Stimulated activated CD8-positive, alpha-beta memory T cell treated with anti-CD3 and anti-CD28 coated beads, Interleukin-2, amount 100 ng/mL, for 1 hour (primary cell): ENCODE measurements around the gene NAGLU.

Experiments used
- DNase-seq, 2 donors: peaks; one replicate each; pipeline ENCODE4 v3.0.0-alpha.2; 2020; ENCODE audit warnings: low read depth in 2 of 2

NAGLU gene

DNA sequence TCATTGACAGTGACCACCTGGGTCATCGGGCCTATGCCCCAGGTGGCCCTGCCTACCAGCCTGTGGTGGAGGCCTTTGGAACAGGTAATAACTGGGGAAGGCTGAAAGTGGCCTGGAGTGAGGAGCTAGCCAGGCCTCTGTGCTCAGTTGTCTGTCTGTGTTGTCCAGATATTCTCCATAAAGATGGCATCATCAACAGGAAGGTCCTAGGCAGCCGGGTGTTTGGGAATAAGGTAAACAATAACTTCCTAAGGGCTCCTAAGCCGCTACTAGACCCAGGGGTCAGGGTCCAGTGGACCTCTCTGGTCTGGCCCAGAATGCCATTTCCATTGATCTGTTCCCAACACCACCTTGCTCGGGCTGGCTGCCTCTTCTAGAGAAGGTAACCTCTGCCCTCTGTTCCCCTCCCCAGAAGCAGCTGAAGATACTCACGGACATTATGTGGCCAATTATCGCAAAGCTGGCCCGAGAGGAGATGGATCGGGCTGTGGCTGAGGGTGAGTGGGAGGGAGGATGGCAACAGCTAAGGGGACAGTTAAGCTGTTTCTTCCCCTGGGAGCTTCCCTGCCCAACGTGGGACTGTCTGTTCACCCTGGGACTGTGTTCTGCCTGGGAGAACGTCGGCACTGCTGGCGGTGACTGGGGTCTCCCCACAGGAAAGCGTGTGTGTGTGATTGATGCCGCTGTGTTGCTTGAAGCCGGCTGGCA is 28.9 kb downstream of the NAGLU start:
- no peak for DNase-seq

DNA sequence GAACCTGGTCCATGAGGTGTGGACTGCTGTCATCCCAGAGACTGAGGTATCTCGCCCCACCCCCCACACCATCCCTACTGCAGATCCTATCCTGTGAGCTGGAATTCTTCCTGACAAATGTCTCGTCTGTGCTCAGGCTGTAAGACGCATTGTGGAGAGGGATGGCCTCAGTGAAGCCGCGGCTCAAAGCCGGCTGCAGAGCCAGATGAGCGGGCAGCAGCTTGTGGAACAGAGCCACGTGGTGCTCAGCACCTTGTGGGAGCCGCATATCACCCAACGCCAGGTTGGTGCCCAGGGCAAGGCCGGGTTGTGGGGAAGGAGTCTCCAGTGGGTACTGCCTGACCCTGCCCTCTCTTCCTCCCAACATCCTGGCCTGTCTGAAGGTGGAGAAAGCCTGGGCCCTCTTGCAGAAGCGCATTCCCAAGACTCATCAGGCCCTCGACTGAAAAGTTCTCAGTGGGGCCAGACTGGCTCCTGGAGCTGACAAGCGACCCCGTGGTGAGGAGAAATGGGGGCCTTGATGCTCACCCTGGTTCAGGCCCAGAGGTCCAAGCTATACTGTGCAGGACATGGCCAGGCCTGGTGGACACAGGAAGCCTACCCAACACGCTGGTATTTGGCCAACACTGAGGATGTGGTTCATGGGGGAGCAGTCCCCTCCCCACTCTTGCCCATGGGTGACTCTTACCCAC is 29.6 kb downstream of the NAGLU start:
- no peak for DNase-seq

DNA sequence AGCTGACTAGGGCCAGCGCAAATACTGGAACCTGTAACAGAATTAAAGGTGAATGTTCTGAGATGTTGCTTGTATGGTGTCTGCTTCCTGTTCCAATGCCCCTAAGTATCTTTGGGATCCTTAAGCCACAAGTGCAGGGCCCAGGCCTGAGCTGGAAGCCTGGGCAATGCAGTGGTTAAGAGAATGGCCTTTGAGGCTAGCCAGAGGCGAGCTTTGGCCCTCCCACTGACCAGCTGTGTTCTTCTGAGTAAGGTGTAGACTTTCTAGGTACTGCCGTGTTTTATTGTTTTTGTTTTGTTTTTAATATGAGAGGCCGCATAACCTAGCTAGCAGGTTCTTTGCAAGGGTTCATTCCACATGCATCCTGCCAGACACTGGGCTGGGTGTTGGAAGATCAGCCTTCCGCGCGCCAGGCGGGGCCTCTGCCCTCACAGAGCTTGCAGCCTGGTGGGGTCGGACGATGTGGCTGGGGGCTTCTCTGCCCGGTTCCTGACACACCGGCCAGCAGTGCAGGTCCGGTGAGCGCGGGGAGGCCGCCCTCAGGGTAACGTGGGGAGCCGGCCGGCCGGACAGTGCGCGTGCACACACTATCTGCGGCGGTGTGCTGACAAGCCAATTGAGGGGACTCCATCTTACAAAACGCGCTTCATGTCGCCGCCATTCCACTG is 30.3 kb downstream of the NAGLU start:
- no peak for DNase-seq

DNA sequence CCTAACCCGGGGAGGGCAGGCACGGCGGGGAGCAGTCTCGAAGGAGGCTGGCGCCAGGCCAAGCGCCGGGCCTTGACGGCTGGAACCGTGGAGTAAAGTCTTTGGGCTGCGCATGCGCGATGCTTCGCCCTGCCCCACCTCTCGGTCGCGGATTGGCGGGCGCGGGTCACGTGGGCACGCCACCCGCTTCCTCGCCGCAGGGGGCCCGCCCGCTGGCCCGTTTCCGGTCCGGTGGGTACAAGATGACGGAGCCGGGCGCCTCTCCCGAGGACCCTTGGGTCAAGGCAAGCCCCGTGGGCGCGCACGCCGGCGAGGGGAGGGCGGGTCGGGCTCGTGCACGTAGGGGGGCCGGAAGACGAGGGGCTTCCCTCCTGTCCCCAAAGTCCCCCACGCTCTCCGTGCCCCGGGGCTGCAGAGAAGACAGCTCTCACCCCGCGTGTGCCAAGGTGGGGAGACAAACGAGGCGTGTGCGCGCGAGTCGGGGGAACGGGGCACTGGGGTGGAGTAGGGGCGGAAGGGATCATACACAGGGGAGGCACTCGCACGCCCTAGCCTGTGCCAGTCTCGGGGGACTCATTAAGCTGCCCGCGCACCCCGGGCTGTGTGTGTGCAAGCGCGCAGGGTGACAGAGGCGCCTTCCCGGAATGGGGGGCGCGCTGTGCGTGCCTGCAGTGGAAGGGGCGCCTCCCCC is 31.0 kb downstream of the NAGLU start, which contains the start of gene MLX:
Gene MLX, plus strand, starts transcription at position 218 of the 691 bp plus-strand sequence. Its CDS starts 25 bp downstream, at position 243.
- DNase-seq, result peak; percentile 82 to 85

DNA sequence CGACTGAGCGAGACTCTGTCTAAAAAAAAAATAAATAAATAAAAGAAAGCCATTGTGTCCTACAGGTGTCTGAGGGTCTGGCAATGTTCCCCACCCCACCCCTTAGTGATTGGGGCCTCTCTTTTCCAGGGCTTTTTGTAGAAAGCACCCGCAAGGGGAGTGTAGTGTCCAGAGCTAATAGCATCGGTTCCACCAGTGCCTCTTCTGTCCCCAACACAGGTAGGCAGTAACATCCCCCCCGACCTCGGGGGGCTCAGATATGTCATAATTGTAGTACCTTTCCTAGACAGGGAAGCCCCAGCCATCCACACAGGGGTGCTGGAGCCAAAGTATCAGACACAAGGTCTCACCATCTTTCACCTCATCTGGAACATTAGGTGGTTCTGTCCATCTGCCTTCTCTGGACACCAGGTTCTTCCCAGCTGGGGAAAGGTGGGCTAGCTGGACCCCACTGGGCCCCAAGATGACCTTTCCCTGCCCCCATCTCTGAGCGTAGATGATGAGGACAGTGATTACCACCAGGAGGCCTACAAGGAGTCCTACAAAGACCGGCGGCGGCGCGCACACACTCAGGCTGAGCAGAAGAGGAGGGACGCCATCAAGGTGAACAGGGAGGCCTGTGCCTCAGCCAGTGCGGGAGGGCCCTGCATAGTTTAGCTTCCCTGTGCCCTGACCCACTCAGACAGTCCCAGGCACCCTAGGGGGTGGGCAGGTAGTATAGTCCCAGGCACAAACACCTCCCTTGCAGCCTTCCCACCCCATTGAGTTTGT is 32.5 kb downstream of the NAGLU start:
- DNase-seq, result no peak

DNA sequence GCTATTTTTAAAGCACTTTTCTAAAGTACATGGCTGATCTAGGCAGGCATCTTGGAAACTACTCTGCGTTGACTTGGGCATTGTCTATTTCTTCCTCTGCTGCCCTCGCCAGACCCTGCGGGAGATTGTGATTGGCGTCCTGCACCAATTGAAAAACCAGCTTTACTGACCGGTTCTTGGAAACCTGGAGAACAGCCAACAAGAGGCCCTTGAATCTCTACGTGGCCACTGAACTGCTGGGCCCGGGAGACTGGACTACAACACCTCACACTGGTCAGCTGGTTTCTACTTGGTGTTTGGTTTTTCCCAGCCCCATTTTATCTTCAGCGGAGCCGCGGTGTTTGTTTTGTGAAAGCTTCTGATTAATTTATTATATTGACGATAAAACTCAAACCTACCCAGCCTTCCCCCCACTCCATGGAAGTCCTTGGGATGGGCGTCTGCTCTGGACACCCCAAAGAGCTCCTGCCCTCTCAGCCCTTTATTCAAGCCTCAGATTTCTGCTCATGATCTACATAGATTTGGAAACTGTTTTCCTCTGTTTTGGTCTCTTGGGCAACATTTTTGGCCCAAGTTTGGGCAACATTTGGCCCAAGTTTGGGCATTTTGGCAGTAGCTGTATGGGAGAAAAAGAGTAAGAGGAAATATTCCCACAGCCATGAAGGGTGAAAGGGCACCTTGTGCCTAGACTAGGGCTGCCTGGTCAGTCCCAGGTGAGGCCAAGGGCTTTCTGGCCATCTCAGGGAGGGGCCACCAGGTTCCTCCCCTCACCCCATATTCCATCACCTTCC is 35.6 kb downstream of the NAGLU start:
- no peak for DNase-seq

DNA sequence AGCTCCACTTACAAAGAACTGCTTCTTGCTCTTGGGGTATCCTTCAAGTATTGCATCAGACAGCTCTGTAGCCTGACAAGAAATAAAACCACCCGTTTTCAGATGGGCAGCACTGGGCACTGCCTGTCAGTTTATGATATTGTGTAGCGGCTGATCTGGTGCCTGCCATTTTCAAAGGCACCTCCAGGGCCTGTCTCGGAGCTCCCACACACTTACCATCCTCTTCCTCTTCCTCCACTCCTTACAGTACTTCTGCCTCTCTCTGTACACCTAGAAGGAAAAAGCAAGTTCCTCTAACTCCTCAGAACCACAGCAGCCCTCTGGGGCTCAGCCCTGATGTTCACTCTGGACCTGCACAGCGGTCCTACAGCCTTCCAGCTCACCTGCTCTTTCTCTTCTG is 37.1 kb downstream of the NAGLU start:
- no peak for DNase-seq

DNA sequence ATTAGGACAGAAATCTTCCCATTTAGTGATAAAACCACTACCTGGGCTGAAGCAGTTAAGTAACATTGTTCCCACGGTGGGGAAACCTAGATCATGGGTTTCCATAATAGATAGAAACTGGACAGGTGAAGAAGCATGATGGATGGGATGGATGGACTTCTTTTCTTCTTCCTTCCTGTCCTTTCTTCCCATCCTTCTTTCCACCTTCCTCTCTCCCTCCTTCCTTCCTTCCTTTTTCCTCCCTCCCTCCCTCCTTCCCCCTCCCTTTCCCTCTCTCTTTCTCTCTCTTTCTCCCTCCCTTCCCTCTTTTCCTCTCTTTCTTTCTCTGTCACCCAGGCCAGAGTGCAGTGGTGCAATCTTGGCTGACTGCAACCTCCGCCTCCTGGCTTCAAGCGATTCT is 38.4 kb downstream of the NAGLU start:
- DNase-seq, result no peak

DNA sequence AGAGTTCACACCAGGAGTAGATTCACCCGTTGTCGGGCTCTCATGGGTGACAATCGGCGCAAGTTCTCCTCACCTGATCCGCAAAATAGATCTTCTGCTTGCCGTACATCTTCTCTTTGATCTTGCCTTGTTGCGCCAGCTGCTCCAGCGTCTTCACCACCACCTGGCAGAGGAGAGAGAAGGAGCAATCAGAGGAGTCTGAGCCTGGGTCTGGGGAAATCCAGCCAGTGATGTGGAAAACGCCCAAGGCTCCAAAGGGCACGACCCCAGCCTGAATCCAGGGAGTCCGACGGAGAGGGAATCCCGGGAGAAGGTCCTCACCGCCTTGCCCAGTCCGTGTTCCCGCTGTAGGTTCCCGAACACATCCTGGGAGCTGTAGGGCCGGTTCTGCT is 41.1 kb downstream of the NAGLU start:
- no peak for DNase-seq

DNA sequence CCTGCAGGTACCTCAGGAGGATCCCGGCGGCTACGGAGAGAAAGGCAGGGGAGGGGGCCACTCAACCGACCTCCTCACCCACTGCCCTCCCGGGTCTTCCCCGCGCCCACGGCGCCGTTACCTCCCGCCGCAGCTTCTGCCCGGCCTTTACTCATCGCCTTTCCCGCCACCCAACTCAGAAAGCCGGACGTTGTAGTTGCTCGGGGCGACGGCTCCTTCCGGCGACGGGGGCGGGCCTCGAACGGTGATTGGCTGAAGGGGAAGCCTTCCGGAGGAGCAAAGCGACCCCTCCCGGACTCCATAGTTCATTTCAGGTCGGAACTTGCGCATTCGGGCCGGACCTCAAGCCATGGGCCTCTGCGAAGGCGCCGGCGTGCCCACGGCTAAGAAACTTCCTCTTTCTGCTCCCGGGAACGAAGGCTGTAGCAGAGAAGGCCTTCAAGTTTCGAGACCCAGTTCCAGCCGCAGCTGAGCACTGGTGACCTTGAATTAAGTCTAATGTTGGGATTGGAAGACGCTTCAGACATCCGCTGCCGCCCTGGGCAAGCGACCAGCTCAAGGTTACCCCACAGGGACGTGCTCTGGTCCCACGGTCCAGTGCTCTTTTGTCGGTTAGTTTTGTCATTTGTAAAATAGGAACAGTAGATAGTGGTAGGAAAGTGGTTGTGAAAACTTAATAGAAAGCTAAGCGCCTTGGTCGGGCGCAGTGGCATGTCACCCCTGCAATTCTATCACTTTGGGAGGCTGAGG is 41.7 kb downstream of the NAGLU start, which contains the start of gene PSMC3IP:
Gene PSMC3IP, minus strand, starts transcription at position 198 of the 750 bp plus-strand sequence. Its CDS starts 43 bp downstream, at position 155.
- peak; percentile 73 to 87 for DNase-seq

DNA sequence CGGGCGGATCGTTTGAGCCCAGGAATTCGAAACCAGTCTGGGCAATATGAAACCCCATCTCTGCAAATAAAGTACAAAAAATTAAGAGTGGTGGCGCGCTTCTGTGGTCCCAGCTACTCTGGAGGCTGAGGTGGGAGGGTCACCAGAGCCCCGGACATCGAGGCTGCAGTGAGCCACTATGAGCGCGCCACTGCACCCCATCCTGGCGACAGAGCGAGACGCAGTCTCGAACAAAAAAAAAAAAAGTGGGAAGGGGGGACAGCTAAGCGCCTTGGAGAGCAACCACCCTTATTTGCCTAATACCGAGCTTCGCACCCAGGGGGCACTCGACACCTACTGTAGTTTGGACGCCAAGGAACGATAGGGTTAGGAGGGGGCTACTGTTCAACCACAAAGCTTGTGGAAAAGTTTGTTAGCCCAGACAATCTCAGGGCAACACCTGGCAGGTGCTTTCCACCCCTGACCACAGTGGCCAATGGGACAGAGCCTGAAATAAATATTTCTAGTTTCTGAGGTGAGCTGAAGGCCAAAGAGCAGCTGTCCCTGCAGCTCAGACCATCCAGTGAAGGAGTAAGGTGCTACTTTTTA is 42.3 kb downstream of the NAGLU start:
- peak in 1 of 2 donors; percentile 43 for DNase-seq

DNA sequence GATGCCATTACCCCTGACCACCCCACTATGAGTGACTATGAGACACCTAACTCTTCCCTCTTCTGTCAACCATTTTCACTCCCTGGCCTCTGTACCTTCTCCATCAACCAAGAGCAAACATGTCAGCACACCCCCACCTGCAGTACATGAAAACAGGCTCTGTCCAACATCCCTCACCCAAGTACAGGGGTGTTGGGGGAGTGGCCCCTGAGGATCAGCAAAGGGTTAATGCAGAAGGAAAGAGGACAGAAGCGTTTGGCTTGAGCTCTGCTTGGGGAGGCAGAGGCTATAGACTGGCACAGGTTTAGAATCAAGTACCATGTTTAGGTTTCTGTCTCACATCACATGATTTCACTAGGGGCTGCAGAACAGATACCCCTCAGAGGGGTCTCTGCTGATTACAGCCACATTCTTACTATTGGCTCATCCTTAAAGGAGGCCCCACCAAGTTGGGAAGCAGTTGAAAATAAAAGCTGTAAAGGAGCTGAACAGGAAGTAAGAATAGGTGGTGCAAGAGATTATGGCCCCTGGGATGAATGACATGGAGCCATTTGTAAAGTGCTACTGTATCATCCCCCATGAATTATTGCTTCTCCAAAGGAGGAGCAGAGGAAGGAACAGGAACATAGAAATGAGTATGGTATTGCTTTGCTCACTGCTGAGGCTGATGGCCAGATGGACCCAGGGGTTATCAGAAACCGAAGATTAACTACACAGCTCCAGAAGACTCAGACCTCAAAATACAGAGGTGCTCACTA is 43.9 kb downstream of the NAGLU start:
- DNase-seq, result no peak

DNA sequence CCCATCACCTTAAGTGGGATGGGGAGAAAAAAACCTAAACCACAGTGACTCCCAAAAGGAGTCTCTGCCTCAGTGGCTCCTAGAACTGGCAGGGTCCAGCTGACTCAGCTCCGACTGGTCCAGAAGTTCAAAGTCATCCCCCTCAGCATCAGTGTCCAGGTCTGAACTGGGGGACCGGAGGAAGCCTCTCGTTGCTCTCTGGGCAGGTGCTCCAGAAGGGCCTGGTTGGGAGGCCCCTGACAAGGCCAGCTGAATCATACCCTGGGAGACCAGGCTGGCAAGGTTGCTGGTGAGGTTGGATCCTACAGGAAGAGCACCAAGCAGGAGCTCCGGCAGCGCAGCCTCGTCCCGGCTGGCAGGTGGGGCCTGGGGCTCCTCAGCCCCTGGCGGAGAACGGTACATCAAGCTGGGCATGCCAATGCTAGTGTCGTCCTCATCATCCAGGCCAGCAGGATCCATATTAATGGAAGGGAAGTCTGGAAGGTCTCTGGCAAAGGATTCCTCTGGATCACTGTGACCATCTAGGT is 45.8 kb downstream of the NAGLU start:
- no peak for DNase-seq

DNA sequence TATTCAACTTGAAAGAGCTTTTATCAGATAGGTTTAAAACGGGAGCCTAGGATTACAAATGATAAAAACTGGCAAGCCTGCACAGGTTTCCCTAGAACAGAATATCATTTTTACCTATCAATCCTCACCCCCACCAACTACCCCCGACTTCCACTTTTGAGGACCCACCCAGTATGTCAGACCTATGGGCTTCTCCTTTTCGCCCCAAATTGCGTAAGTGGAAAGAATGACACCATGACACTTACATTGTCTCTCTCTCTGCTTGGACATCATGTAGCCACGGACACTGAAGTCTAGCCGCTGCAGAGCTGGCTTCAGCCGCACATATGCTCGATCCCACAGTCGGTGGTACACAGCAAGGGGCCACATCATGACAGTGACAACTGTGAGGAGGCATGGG is 48.8 kb downstream of the NAGLU start:
- no peak for DNase-seq

DNA sequence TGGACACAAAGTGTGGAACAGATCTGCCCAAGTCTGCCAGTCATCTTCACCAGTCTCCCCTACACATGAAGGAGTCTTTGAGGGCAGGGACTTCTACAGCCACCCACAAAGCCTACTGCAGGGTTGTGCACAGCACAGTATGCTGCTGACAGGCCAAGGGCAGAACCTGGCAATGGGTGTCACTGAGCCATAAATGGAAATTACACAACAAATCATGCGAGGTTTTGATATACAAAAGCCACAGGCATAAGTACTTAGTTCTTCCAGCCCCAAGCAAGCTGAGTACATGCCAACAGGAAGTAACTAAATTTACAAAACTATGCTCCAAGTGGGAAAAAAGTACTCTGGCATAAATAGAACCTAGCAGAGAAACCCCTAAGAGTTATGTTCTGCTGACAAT is 49.3 kb downstream of the NAGLU start:
- DNase-seq, result no peak

DNA sequence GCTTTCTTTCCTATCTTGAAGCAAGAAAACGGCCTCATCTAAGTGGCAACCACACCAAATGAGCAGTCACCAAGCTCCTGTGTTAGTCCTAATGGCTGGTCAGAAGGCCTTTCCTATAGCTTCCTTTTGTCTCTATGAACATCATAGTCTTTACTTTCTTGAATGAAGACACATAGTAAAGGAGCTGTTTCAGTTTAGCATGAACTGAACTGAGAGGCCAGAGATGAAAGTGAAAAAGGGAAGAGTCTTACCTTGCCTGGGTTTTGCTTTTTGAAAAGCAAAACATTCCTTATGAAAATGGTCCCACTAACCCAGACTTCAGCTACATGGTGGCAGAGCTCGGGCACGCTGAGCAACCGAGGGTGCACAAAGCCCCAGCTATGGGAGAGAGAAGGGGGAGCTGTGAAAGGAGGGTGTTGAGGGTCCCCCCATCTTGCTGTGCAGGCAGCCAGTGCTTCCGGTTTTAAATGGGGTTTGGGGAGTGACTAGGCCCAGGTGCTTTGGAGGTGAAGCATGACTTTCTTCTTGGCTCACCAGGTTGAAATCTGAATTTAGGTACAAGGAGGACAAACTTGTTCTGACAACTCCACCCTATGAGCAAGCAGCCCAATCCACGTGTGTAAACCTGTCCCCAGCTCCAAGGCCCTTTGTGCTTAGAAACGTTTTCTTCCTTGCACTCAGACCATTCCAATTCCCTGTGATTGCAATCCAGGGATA is 50.6 kb downstream of the NAGLU start:
- no peak for DNase-seq

DNA sequence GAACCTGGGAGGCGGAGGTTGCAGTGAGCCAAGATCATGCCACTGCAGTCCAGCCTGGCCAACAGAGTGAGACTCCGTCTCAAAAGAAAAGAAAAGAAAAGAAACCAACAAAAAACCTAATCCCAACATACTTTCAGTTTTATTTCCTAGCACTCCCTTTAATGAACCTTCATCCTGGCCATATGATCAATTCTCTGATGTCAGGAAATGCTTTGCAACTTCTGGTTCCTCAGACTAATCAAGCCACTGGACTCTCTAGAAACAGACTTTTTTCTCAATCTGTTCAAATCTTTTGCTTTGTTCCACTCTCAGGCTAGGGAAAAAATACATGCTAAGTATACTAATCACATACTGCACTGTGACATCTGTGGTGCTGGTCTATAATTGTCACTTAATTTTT is 54.8 kb downstream of the NAGLU start:
- no peak for DNase-seq

DNA sequence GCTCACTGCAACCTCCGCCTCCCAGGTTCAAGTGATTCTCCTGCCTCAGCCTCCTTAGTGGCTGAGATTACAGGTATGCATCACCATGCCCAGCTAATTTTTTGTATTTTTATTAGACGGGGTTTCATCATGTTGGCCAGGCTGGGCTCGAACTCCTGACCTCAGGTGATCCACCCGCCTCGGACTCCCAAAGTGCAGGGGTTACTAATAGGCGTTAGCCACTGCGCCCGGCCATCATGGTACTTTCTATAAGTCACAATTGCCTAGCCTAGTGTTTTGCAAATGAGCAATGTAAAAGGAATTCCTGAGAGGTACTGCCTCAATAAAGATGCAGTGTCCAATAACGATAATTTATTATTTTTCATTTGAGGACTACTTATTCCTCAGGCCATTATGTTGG is 55.4 kb downstream of the NAGLU start:
- no peak for DNase-seq
